Measurements from ENCODE around the gene PSMA6.
A peak's percentile ranks its signal among the peaks of the same experiment; 100 is the strongest.

The PSMA6 gene

DNA sequence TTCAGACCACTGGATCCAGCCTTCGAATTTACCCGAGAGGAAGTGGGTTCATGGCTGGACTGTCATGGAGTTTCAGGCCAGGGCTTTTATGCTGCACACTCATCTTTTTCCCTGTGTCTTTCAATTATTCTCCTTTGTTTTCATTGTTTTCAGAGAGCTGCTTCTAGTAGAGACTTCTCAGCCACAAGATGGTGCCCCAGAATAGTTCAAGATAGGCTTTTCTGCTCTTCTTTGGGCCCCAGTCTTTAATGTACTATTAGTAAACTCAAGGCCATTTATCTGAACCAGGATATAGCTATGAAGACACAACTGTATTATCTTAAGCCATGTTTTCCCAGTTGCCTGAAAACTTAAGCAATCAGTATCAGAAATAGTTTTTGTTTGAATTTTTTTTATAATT, 30.4 kb upstream of the PSMA6 start:
- no peak overlapping the region for H3K4me3 Mint-ChIP-seq
- no peaks in the 10 kb centered on the region for H3K4me1 Mint-ChIP-seq
- ATAC-seq, result no peak
- H3K27ac Mint-ChIP-seq, result no peak overlapping the region
- H3K9me3 Mint-ChIP-seq, result no peaks in the 10 kb centered on the region
- no peaks in the 10 kb centered on the region for H3K27me3 Mint-ChIP-seq
- peaks cover 34% of the 10 kb centered on the region for H3K36me3 Mint-ChIP-seq

DNA sequence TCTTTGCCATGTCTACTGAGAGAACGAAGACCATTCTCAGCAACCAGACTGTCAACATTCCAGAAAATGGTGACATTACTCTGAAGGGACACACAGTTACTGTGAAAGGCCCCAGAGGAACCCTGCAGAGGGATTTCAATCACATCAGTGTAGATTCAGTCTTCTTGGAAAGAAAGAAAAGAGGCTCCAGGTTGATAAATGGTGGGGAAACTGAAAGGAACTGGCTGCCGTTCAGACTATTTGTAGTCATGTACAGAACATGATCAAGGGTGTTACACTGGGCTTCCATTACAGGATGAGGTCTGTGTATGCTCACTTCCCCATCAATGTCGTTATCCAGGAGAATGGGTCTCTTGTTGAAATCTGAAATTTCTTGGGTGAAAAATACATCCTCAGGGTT, 29.7 kb upstream of the PSMA6 start:
- Mint-ChIP-seq H3K27ac (no peak overlapping the region), H3K36me3 (peaks cover 40% of the 10 kb centered on the region), H3K27me3 (no peaks in the 10 kb centered on the region), H3K9me3 (no peaks in the 10 kb centered on the region), H3K4me1 (no peaks in the 10 kb centered on the region), H3K4me3 (no peak overlapping the region)
- no peak for ATAC-seq

GRCh38 chr14:35268946-35269345, 23.2 kb upstream of the PSMA6 start:
- Mint-ChIP-seq H3K4me1 (no peaks in the 10 kb centered on the region), H3K27ac (no peak overlapping the region), H3K4me3 (no peak overlapping the region), H3K36me3 (peaks cover 51% of the 10 kb centered on the region), H3K27me3 (no peaks in the 10 kb centered on the region), H3K9me3 (no peaks in the 10 kb centered on the region)
- no peak for ATAC-seq

DNA sequence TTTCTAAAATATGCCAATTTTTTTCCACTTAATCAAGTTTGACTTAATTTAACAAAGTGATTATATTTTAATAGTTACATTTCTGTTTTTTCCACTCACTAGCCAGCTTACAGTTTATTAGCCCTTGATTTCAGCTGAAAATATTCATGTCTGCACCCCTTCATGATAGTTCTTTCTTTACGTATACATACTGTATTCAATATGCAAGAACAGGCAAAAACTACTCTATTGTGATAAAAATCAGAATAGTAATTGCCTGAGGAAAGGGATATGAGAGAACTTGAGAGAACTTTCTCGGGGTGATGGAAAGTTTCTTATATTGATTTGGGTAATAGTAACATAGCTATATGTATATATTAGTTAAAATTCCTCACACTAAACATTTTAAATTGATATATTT, 17.4 kb upstream of the PSMA6 start:
- Mint-ChIP-seq H3K27ac (no peak overlapping the region), H3K27me3 (no peaks in the 10 kb centered on the region), H3K36me3 (peaks cover 65% of the 10 kb centered on the region), H3K9me3 (no peaks in the 10 kb centered on the region), H3K4me3 (no peak overlapping the region), H3K4me1 (no peaks in the 10 kb centered on the region)
- no peak for ATAC-seq

GRCh38 chr14:35277179-35277578, 15.0 kb upstream of the PSMA6 start:
- Mint-ChIP-seq H3K36me3 (peaks cover 72% of the 10 kb centered on the region), H3K27ac (no peak overlapping the region), H3K9me3 (no peaks in the 10 kb centered on the region), H3K27me3 (no peaks in the 10 kb centered on the region), H3K4me1 (no peaks in the 10 kb centered on the region), H3K4me3 (no peak overlapping the region)
- ATAC-seq, result no peak

GRCh38 chr14:35279369-35279768, 12.8 kb upstream of the PSMA6 start:
- peaks cover 8% of the 10 kb centered on the region for H3K4me1 Mint-ChIP-seq
- ATAC-seq, result no peak

DNA sequence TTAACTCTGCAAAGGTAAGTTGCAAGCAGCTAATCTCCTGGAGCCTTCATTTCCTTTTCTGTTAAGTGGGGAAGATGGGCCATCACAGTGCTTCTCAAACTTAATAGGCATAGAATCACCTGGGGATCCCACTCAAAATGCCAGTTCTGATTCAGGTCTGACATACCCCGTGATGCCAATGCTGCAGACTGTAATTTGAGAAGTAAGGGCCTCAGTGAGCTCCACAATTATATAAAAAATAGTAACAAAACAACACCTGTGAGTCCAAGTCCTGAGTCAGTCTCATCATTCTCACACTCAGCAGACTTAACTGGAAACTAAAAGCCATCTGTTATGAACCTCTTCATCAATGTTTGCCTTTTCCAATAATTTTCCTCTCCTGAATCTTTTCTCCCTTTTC, 10.8 kb upstream of the PSMA6 start:
- Mint-ChIP-seq H3K27me3 (no peaks in the 10 kb centered on the region), H3K9me3 (no peaks in the 10 kb centered on the region), H3K4me3 (no peak overlapping the region), H3K27ac (no peak overlapping the region), H3K36me3 (peaks cover 51% of the 10 kb centered on the region), H3K4me1 (peaks cover 27% of the 10 kb centered on the region)
- ATAC-seq, result no peak

More at GRCh38 chr14:35279369-35279768, 12.8 kb upstream of the PSMA6 start:
- H3K36me3 Mint-ChIP-seq, result peaks cover 65% of the 10 kb centered on the region
- no peaks in the 10 kb centered on the region for H3K9me3 Mint-ChIP-seq
- H3K4me3 Mint-ChIP-seq, result no peak overlapping the region
- H3K27me3 Mint-ChIP-seq, result no peaks in the 10 kb centered on the region
- no peak overlapping the region for H3K27ac Mint-ChIP-seq

DNA sequence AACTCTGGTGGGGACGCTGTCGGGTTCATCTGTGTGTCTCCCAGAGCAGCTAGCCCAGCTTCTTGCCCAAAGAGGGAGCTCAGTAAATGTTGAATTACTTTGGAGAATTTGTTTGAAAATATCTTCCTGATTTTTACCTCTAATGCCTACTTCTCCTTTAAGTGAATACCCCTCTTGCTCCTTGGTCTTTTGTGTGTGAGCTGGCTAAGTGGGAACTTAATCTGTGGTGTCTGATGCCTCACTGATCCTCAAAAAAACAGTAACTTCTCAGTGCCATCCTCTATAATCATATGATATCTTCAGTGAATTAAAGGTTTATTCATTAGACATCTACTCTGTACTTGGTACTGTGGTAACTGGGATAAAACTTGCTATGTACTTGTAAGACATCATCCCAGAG, 7.7 kb upstream of the PSMA6 start:
- peak overlapping the region; percentile 66 for H3K27ac Mint-ChIP-seq
- H3K4me3 Mint-ChIP-seq, result no peak overlapping the region
- no peak for ATAC-seq
- H3K9me3 Mint-ChIP-seq, result no peaks in the 10 kb centered on the region
- H3K4me1 Mint-ChIP-seq, result peaks cover 46% of the 10 kb centered on the region
- peaks cover 32% of the 10 kb centered on the region for H3K36me3 Mint-ChIP-seq
- no peaks in the 10 kb centered on the region for H3K27me3 Mint-ChIP-seq

DNA sequence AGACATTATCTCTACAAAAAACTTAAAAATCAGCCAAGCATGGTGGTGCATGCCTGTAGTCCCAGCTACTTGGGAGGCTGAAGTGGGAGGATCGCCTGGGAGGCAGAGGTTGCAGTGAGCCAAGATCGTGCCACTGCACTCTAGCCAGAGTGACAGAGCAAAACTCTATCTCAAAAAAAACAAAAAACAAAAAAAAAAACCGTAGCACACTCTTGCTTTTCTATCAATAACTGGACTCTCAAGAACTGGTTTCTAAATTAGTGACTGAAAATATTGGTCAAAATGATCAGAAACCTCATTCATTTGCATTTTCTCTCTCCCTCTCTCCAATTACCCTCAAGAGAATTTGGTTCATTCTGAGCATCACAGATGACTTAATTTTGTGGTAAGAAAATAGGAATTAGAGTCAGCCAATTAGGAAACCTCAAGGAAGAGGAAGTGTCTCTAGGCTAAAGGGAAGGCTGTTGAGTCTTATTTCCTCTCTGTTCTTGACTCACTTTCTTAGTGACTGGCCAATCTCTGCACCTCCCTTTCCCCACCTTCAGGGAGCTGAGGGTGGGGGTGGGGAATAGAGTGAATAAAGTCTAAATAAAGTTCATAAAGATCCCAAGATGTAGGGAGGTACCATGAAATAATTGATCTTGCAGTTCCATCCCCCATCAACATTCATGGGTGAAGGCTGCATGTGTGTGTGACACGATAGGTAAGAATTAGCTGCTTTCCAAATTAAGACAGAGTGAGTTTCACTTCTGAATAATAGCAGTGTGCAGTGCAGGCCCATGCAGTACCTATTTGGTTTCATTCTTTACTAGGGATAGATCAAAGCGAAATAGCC, 6.8 kb upstream of the PSMA6 start:
- H3K36me3 Mint-ChIP-seq, result peaks cover 27% of the 10 kb centered on the region
- H3K27ac Mint-ChIP-seq, result peak overlapping the region; percentile 66

GRCh38 chr14:35286003-35286600, 6.1 kb upstream of the PSMA6 start:
- Mint-ChIP-seq H3K9me3 (no peaks in the 10 kb centered on the region), H3K4me1 (peaks cover 60% of the 10 kb centered on the region), H3K4me3 (peak overlapping the region; percentile 40), H3K27ac (peak overlapping the region; percentile 66), H3K36me3 (peaks cover 20% of the 10 kb centered on the region), H3K27me3 (no peaks in the 10 kb centered on the region)
- peak; percentile 2 for ATAC-seq

More for the DNA sequence above, 6.8 kb upstream of the PSMA6 start:
- Mint-ChIP-seq H3K4me3 (peak overlapping the region; percentile 40), H3K9me3 (no peaks in the 10 kb centered on the region), H3K27me3 (no peaks in the 10 kb centered on the region), H3K4me1 (peaks cover 53% of the 10 kb centered on the region)
- ATAC-seq, result peak; percentile 88

DNA sequence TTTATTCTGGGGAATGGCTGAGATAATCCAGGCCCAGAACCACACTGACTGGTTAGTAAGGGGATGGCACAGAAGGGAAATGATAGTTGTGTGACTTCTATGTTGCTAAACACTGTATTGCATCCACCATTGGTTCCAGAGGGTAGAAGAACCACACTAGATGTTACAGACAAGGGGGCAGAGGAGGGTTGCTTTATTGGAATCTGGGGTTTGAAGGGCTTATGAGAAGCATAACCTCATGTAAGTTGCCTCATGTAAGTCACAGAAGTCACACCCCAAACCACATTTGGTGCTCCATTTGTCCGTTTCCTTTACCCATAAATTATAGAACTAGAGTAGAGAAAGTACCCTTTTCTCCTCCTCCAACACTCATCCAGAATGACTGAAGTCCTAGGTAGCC, 5.5 kb upstream of the PSMA6 start:
- peaks cover 60% of the 10 kb centered on the region for H3K4me1 Mint-ChIP-seq
- no peaks in the 10 kb centered on the region for H3K27me3 Mint-ChIP-seq
- peaks cover 16% of the 10 kb centered on the region for H3K36me3 Mint-ChIP-seq
- H3K27ac Mint-ChIP-seq, result peak overlapping the region; percentile 66
- no peak overlapping the region for H3K4me3 Mint-ChIP-seq
- H3K9me3 Mint-ChIP-seq, result no peaks in the 10 kb centered on the region
- no peak for ATAC-seq

GRCh38 chr14:35287431-35288013, 4.7 kb upstream of the PSMA6 start:
- ATAC-seq, result peak; percentile 62
- H3K4me1 Mint-ChIP-seq, result peaks cover 60% of the 10 kb centered on the region
- H3K36me3 Mint-ChIP-seq, result peaks cover 12% of the 10 kb centered on the region
- H3K4me3 Mint-ChIP-seq, result peak overlapping the region; percentile 45
- no peaks in the 10 kb centered on the region for H3K27me3 Mint-ChIP-seq
- no peaks in the 10 kb centered on the region for H3K9me3 Mint-ChIP-seq
- H3K27ac Mint-ChIP-seq, result peak overlapping the region; percentile 81

GRCh38 chr14:35289623-35290022, 2.6 kb upstream of the PSMA6 start:
- H3K36me3 Mint-ChIP-seq, result peaks cover 2% of the 10 kb centered on the region
- H3K4me1 Mint-ChIP-seq, result peaks cover 69% of the 10 kb centered on the region
- no peak overlapping the region for H3K4me3 Mint-ChIP-seq
- no peak for ATAC-seq
- H3K9me3 Mint-ChIP-seq, result no peaks in the 10 kb centered on the region
- H3K27ac Mint-ChIP-seq, result no peak overlapping the region
- H3K27me3 Mint-ChIP-seq, result no peaks in the 10 kb centered on the region

DNA sequence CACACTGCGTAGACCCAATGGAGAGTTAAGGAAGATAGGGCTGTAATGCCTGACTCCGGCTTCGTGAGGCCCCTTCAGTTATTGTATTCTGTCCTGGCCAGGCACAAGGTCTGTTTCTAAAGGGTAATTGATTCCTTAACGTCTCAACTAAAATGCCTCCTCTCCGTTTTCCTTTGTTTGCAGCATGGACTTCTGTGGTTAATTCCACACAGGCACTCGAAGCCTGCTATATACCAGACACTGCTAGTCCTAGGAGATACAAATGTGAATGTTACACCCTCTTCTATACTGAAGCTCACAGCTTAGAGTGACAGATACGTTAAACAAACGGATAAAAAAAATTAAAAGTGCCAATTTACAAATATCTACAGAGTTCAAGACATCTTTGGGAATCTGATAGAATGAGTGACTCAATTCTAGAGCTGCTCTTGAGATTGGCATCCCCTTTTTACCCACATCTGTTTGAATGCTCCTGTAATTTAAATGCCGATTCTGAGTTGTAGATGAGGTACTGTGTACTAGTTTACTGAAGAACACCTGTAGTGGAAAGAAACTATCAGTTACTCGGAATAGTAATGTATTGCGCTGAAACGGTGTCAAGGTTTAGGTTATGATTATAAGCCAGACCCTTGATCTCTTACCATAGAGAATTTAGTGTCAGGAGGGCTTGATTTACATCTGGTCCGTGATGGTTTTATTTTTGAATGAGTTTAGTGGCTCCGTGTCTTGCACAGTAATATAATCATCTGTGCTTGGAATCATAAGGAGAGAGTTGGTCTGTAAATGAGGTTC, 784 bp downstream of the PSMA6 start:
- Mint-ChIP-seq H3K4me3 (peak overlapping the region; percentile 97), H3K9me3 (no peaks in the 10 kb centered on the region), H3K4me1 (peaks cover 53% of the 10 kb centered on the region), H3K27ac (peak overlapping the region; percentile 92), H3K27me3 (no peaks in the 10 kb centered on the region), H3K36me3 (no peaks in the 10 kb centered on the region)
- ATAC-seq, result no peak

- no peak overlapping the region for H3K4me3 Mint-ChIP-seq
- H3K27ac Mint-ChIP-seq, result no peak overlapping the region
- H3K4me1 Mint-ChIP-seq, result peaks cover 54% of the 10 kb centered on the region
- H3K36me3 Mint-ChIP-seq, result peaks cover 2% of the 10 kb centered on the region
- no peaks in the 10 kb centered on the region for H3K9me3 Mint-ChIP-seq
- ATAC-seq, result no peak
- H3K27me3 Mint-ChIP-seq, result no peaks in the 10 kb centered on the region
Observed at GRCh38 chr14:35295845-35296161, 3.6 kb downstream of the PSMA6 start.
